B cell (primary cell): ENCODE data around the gene LY9. TPM values are rescaled to one million over a fixed set of nuclear protein-coding genes. Genes with fewer than 3 reads are reported as not detected.

Experiments used
- ATAC-seq: fragments of 200-7000 bp; cut with Tn5 transposase; one replicate; pipeline ENCODE4 v1.10.0; 2021; ENCODE audit warnings: low read depth, mild to moderate bottlenecking, moderate number of reproducible peaks, moderate library complexity
- CTCF ChIA-PET: fragments of 350-600 bp; sonication (Branson Sonifier 250); formaldehyde crosslinking; loops from one replicate; lab custom pipeline; 2021; ENCODE audit warnings: antibody characterized with exemption, inconsistent platforms; lab: Charles Lee
- POLR2A ChIA-PET: fragments of 350-600 bp; sonication (Branson Sonifier 250); formaldehyde crosslinking; loops from one replicate; lab custom pipeline; 2021; ENCODE audit warnings: antibody characterized with exemption; lab: Charles Lee
- DNase-seq: peaks from one replicate; pipeline ENCODE4 v3.0.0; 2013
- H2AFZ ChIP-seq: 2 replicates; pipeline ENCODE4 v1.6.1; 2012; ENCODE audit warnings: mild to moderate bottlenecking, low read depth, low read length; ENCODE audit not compliant: insufficient read depth, poor library complexity, severe bottlenecking
- H3K27ac ChIP-seq, 2 donors: 1 replicate in 1 of 2; 2 replicates in 1 of 2; pipeline ENCODE4 v1.5.1; 2012 to 2013; ENCODE audit warnings: low read length in 2 of 2, mild to moderate bottlenecking in 2 of 2, moderate library complexity in 1 of 2
- H3K27me3 ChIP-seq, 4 experiments: fragments of 200-600 bp in 1 of 4; sonication (generic) in 1 of 4; replicated peaks in 1 of 4; 1 replicate in 2 of 4; 2 replicates in 2 of 4; pipeline versions ENCODE4 v1.6.1 to v1.7.0; 2013 to 2016; ENCODE audit warnings: low read length in 3 of 4, mild to moderate bottlenecking in 2 of 4, mixed read lengths in 1 of 4, moderate library complexity in 1 of 4; ENCODE audit not compliant: insufficient read depth in 4 of 4, control insufficient read depth in 3 of 4; ENCODE audit errors: control extremely low read depth in 1 of 4
- H3K36me3 ChIP-seq, 2 experiments: replicated peaks in 1 of 2; 1 replicate in 1 of 2; 2 replicates in 1 of 2; pipeline versions ENCODE4 v1.6.1 to v1.7.1; 2013; ENCODE audit warnings: low read length in 1 of 2; ENCODE audit not compliant: insufficient read depth in 2 of 2, control insufficient read depth in 1 of 2; ENCODE audit errors: control extremely low read depth in 1 of 2, extremely low read depth in 1 of 2
- H3K4me1 ChIP-seq, 2 donors: fragments of 200-600 bp in 1 of 2; sonication (generic) in 1 of 2; 1 replicate in 1 of 2; 2 replicates in 1 of 2; pipeline versions ENCODE4 v1.5.1 to v1.6.1; 2013 to 2017; ENCODE audit warnings: low read length in 2 of 2; ENCODE audit not compliant: control insufficient read depth in 2 of 2, insufficient read depth in 2 of 2
- H3K4me2 ChIP-seq: replicated peaks from 2 replicates; pipeline ENCODE3; 2012; ENCODE audit warnings: mild to moderate bottlenecking, low read depth, low read length; ENCODE audit not compliant: poor library complexity, severe bottlenecking
- H3K4me3 ChIP-seq, 5 experiments: fragments of 200-600 bp in 1 of 5; sonication (generic) in 1 of 5; 1 replicate in 3 of 5; 2 replicates in 2 of 5; pipeline versions ENCODE4 v1.5.1 to v1.7.0; 2011 to 2016; ENCODE audit warnings: low read length in 4 of 5, mild to moderate bottlenecking in 4 of 5, low read depth in 2 of 5, control low read depth in 1 of 5, moderate library complexity in 1 of 5; ENCODE audit not compliant: insufficient read depth in 1 of 5; ENCODE audit errors: control extremely low read depth in 1 of 5, extremely low read depth in 1 of 5
- H3K79me2 ChIP-seq: fragments of 200-600 bp; sonication (generic); one replicate; pipeline ENCODE4 v1.6.0; 2016; ENCODE audit warnings: low read length; ENCODE audit not compliant: control insufficient read depth, insufficient read depth
- H3K9ac ChIP-seq: fragments of 200-600 bp; sonication (generic); 2 replicates; pipeline ENCODE4 v1.6.1; 2017; ENCODE audit warnings: mild to moderate bottlenecking, low read length, moderate library complexity
- H3K9me3 ChIP-seq, 3 donors: one replicate each; pipeline versions ENCODE4 v1.6.1 to v1.7.1; 2013; ENCODE audit warnings: low read length in 2 of 3; ENCODE audit not compliant: control insufficient read depth in 2 of 3, insufficient read depth in 1 of 3; ENCODE audit errors: control extremely low read depth in 1 of 3
- H4K20me1 ChIP-seq: 2 replicates; pipeline ENCODE4 v1.6.0; 2012; ENCODE audit warnings: mild to moderate bottlenecking, low read length; ENCODE audit not compliant: insufficient read depth, control insufficient read depth, poor library complexity, severe bottlenecking
- H3K27ac Mint-ChIP-seq: one replicate; pipeline ENCODE4 v1.8.0; 2021; ENCODE audit warnings: mixed read lengths
- H3K27me3 Mint-ChIP-seq: one replicate; pipeline ENCODE4 v1.8.0; 2021; ENCODE audit warnings: mixed read lengths
- H3K4me1 Mint-ChIP-seq: one replicate; pipeline ENCODE4 v1.8.0; 2021; ENCODE audit warnings: mixed read lengths
- H3K4me3 Mint-ChIP-seq: one replicate; pipeline ENCODE4 v1.8.0; 2021; ENCODE audit warnings: mixed read lengths
- H3K9me3 Mint-ChIP-seq: one replicate; pipeline ENCODE4 v1.8.0; 2022; ENCODE audit warnings: mixed read lengths; ENCODE audit not compliant: insufficient read depth
- EZH2 ChIP-seq: IDR thresholded peaks from 2 replicates; pipeline ENCODE4 v1.6.1; 2012; ENCODE audit warnings: borderline replicate concordance, low read depth, mild to moderate bottlenecking, moderate library complexity, low read length; ENCODE audit not compliant: insufficient read depth, poor library complexity, severe bottlenecking
- WGBS: methylation state at CpG from one replicate; pipeline ENCODE4 v1.1.5; 2013; ENCODE audit warnings: missing lambda C conversion rate; ENCODE audit not compliant: insufficient coverage; 5-methylcytosine and 5-hydroxymethylcytosine counted together
- intact Hi-C: fragments of 100-400 bp; cut with micrococcal nuclease; formaldehyde crosslinking; loops from one replicate; pipeline ENCODE4 v1.10.0; 2022
- polyA plus RNA-seq: library from polyadenylated mRNA; depleted of rRNA; stranded (reverse); fragments of >200 nt; gene quantifications from 2 replicates; pipeline ENCODE4 v1.2.3, GENCODE V29; 2012
- total RNA-seq, 2 donors: library from RNA; stranded (reverse); fragments of 120-200 nt in 1 of 2; gene quantifications; 1 replicate in 1 of 2; 2 replicates in 1 of 2; pipeline versions ENCODE4 v1.2.3 to v1.2.4, GENCODE V29; 2013 to 2022
- TF ChIP-seq, protein P1 (sequence below): fragments of 200-600 bp; IDR thresholded peaks from one replicate; pipeline ENCODE4 v1.8.0; 2022; ENCODE audit warnings: antibody characterized with exemption, mild to moderate bottlenecking

The LY9 gene
- total and polyA plus RNA-seq, 2 donors (not counting 1 experiment from before 2014, with no cell fraction given): 252 to 365 TPM

DNA sequence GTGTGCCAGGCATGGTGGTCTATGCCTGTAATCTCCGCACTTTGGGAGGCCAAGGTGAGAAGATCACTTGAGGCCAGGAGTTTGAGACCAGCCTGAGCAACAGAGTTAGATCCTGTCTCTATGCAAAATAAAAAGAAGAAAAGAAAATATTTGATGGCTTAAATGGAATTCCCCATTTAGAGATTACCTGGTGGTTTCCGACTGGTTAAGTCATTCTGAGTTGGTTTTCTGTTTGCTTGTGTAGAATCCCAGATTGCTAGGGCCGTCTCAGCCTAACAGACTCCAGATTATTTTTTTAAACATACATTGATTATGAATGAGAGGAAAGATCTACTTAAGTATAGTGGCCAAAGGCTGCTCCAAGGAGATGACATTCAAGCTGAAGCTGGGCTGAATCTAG, 22.9 kb upstream of the LY9 start:
- Histone ChIP-seq H3K27ac (no peak overlapping the region), H3K4me3 (no peak overlapping the region), H3K36me3 (no peaks in the 10 kb centered on the region), H3K4me1 (peaks cover 31 to 36% of the 10 kb centered on the region in 2 donors), H3K9ac (no peak overlapping the region), H3K79me2 (peaks cover 40% of the 10 kb centered on the region), H3K4me2 (no peak overlapping the region), H2AFZ (no peak overlapping the region), H4K20me1 (no peaks in the 10 kb centered on the region), H3K27me3 (no peaks in the 10 kb centered on the region), H3K9me3 (no peaks in the 10 kb centered on the region)
- no CpG with 5 or more reads among the region's 3 CpGs for WGBS
- Mint-ChIP-seq H3K4me3 (peak overlapping the region; percentile 8), H3K4me1 (peaks cover 52% of the 10 kb centered on the region), H3K27ac (no peak overlapping the region), H3K27me3 (no peaks in the 10 kb centered on the region), H3K9me3 (no peaks in the 10 kb centered on the region)
- ATAC-seq (no peak), DNase-seq (peak; percentile 48)
- intact Hi-C loops: no loop called here
- TF ChIP-seq, protein P1, sequence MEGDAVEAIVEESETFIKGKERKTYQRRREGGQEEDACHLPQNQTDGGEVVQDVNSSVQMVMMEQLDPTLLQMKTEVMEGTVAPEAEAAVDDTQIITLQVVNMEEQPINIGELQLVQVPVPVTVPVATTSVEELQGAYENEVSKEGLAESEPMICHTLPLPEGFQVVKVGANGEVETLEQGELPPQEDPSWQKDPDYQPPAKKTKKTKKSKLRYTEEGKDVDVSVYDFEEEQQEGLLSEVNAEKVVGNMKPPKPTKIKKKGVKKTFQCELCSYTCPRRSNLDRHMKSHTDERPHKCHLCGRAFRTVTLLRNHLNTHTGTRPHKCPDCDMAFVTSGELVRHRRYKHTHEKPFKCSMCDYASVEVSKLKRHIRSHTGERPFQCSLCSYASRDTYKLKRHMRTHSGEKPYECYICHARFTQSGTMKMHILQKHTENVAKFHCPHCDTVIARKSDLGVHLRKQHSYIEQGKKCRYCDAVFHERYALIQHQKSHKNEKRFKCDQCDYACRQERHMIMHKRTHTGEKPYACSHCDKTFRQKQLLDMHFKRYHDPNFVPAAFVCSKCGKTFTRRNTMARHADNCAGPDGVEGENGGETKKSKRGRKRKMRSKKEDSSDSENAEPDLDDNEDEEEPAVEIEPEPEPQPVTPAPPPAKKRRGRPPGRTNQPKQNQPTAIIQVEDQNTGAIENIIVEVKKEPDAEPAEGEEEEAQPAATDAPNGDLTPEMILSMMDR: no peak
- no peak for TF ChIP-seq EZH2
- ChIA-PET CTCF (interaction anchor here (0.9 to 11.2 kb wide), 11 partner anchors 8 to 217 kb away, joined by 3 to 150 read pairs (median 4); partner anchors contain the start of genes LY9 and SLAMF7), POLR2A (interaction anchor here (0.6 kb wide), 1 partner anchor 382 kb away, joined by 3 read pairs; no protein-coding TSS in a partner anchor)

DNA sequence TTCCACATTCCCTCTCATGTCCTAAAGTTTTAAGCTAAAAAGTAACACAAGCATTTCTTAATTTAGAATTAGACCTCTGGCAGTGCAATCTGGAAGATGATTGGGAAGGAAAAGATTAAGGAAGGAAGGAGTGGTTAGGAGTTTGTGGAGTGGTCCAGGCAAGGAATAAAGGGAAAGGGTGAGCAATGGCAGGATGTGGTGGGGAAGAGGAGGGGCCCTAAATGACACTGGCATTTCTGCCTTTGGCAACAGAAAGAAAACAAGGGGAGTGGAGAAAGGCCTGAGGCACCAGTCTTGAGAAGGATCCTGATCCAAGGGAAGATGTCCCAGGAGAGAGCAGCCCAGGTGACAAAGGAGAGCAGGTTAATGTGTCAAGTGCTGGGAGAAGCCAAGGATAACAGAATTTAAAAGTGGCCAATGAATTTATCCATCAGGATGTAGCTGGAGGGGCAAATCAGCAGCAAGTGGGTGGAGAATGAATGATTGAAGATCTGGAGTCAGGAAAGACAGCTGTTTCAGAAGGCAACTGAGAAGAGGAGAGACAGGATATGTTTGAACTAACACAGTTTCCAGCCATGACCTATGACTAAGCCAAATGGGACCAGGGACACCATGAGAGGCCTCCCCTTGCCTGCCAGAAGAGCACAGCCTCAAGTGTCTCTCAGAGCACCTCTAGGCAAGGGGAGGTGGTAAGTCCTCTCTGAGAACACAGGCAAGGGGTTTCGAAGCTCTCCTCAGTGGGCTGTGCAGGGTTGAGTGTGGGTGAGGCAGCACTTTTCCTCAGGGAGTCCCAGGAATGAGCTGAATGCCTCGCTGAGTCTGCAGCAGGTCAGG, 20.9 kb upstream of the LY9 start:
- Mint-ChIP-seq H3K4me1 (peaks cover 60% of the 10 kb centered on the region), H3K27ac (peak overlapping the region; percentile 10), H3K27me3 (no peaks in the 10 kb centered on the region), H3K9me3 (no peaks in the 10 kb centered on the region), H3K4me3 (peak overlapping the region; percentile 0)
- POLR2A ChIA-PET: interaction anchor here (0.8 to 2.6 kb wide), 3 partner anchors 15 to 32 kb away, joined by 3 to 13 read pairs (median 4); partner anchors contain the start of gene LY9
- CTCF ChIA-PET: interaction anchor here (0.6 to 11.2 kb wide), 19 partner anchors 8 to 252 kb away, joined by 3 to 150 read pairs (median 10); partner anchors contain the start of genes ITLN2 and LY9
- DNase-seq: no peak
- Histone ChIP-seq H4K20me1 (no peaks in the 10 kb centered on the region), H3K4me2 (peak overlapping the region; percentile 45), H3K9ac (no peak overlapping the region), H3K27ac (no peak overlapping the region), H3K27me3 (no peaks in the 10 kb centered on the region), H2AFZ (no peak overlapping the region), H3K36me3 (no peaks in the 10 kb centered on the region), H3K4me1 (peaks cover 26 to 34% of the 10 kb centered on the region in 2 donors), H3K79me2 (peaks cover 47% of the 10 kb centered on the region), H3K9me3 (no peaks in the 10 kb centered on the region), H3K4me3 (no peak overlapping the region)
- TF ChIP-seq EZH2: no peak
- TF ChIP-seq, protein P1: no peak
- no peak for ATAC-seq
- 100% methylated on average over 2 of the region's 2 CpGs for WGBS
- intact Hi-C loops: loop anchor here (5.0 kb wide), 1 partner anchor 37 kb away; no protein-coding TSS in a partner anchor
